OCI-LY7 (cell line): ENCODE measurements around the gene HEPACAM2. TPM values are rescaled to one million over a fixed set of nuclear protein-coding genes. Genes with fewer than 3 reads are reported as not detected.

Source experiments
- BruUV-seq: library from RNA; stranded (reverse); fragments of 400-500 nt; replicated peaks from 2 replicates; lab custom pipeline; 2021; lab: Mats Ljungman, UMichigan
- CTCF ChIA-PET: fragments of 300-600 bp; sonication (Branson Sonifier 250); formaldehyde crosslinking; loops from one replicate; lab custom pipeline; 2022; ENCODE audit warnings: antibody characterized with exemption; ENCODE audit not compliant: unreplicated experiment; lab: Charles Lee
- POLR2A ChIA-PET: fragments of 300-600 bp; sonication (Branson Sonifier 250); formaldehyde crosslinking; loops from one replicate; lab custom pipeline; 2022; ENCODE audit warnings: antibody characterized with exemption; lab: Charles Lee
- DNase-seq: peaks from one replicate; pipeline ENCODE4 v3.0.0-alpha.2; 2015; ENCODE audit warnings: low spot score
- H2AFZ ChIP-seq: fragments of 200-600 bp; sonication (generic), shearing (Covaris generic); 2 replicates; pipeline ENCODE4 v1.6.1; 2014; ENCODE audit warnings: mild to moderate bottlenecking, antibody characterized with exemption, low read length, moderate library complexity
- H3K27ac ChIP-seq: fragments of 200-600 bp; sonication (generic); 2 replicates; pipeline ENCODE4 v1.5.1; 2014; ENCODE audit warnings: mixed run types, low read depth, mild to moderate bottlenecking, moderate library complexity, low read length, inconsistent platforms; ENCODE audit not compliant: poor library complexity, severe bottlenecking
- H3K36me3 ChIP-seq: fragments of 200-600 bp; sonication (generic); 2 replicates; pipeline ENCODE4 v1.6.1; 2014; ENCODE audit warnings: mild to moderate bottlenecking, antibody characterized with exemption, low read length, moderate library complexity, mixed read lengths; ENCODE audit not compliant: insufficient read depth
- H3K4me1 ChIP-seq: fragments of 200-600 bp; sonication (generic); 2 replicates; pipeline ENCODE4 v1.5.1; 2014; ENCODE audit warnings: mild to moderate bottlenecking, low read length; ENCODE audit not compliant: insufficient read depth, poor library complexity, severe bottlenecking
- H3K4me2 ChIP-seq: fragments of 200-600 bp; sonication (generic); 2 replicates; pipeline ENCODE4 v1.6.1; 2014; ENCODE audit warnings: mild to moderate bottlenecking, low read length
- H3K4me3 ChIP-seq: fragments of 200-600 bp; sonication (generic); 2 replicates; pipeline ENCODE4 v1.5.1; 2014; ENCODE audit warnings: mild to moderate bottlenecking, low read depth, low read length; ENCODE audit not compliant: poor library complexity, severe bottlenecking
- H3K79me2 ChIP-seq: fragments of 200-600 bp; sonication (generic); 2 replicates; pipeline ENCODE4 v1.6.1; 2016; ENCODE audit warnings: low read depth, mild to moderate bottlenecking, low read length, moderate library complexity, mixed read lengths; ENCODE audit not compliant: insufficient read depth
- H3K9me2 ChIP-seq: fragments of 200-600 bp; sonication (generic); 2 replicates; pipeline ENCODE4 v1.6.1; 2016; ENCODE audit warnings: mild to moderate bottlenecking, low read length, mixed read lengths; ENCODE audit not compliant: insufficient read depth
- H3K9me3 ChIP-seq: fragments of 200-600 bp; sonication (generic); 2 replicates; pipeline ENCODE4 v1.6.1; 2014; ENCODE audit warnings: mild to moderate bottlenecking, mixed run types, low read length, mixed read lengths
- H4K20me1 ChIP-seq: fragments of 200-600 bp; sonication (generic); 2 replicates; pipeline ENCODE4 v1.6.1; 2014; ENCODE audit warnings: mild to moderate bottlenecking, antibody characterized with exemption, low read length, moderate library complexity, mixed read lengths; ENCODE audit not compliant: insufficient read depth
- CTCF ChIP-seq: fragments of 200-600 bp; sonication (generic); conservative IDR thresholded peaks from 2 replicates; pipeline ENCODE4 v1.5.1; 2014; ENCODE audit warnings: mild to moderate bottlenecking, antibody characterized with exemption, low read length, moderate library complexity, mixed read lengths
- EZH2phosphoT487 ChIP-seq: fragments of 200-600 bp; sonication (generic); IDR thresholded peaks from 2 replicates; pipeline ENCODE4 v1.6.1; 2018; ENCODE audit warnings: low read depth, borderline replicate concordance, mild to moderate bottlenecking, mixed run types, antibody characterized with exemption, low read length, moderate library complexity, mixed read lengths
- intact Hi-C: fragments of 100-400 bp; cut with micrococcal nuclease; formaldehyde crosslinking; loops from one replicate; pipeline ENCODE4 v1.10.0; 2022; ENCODE audit not compliant: unreplicated experiment
- total RNA-seq, 2 experiments: library from RNA; depleted of rRNA in 1 of 2; stranded (reverse); fragments of >200 nt in 1 of 2; shearing (Covaris generic) in 1 of 2; gene quantifications; 2 replicates each; pipeline ENCODE4 v1.2.3, GENCODE V29; 2014 to 2022

Gene HEPACAM2
- total RNA-seq, 2 experiments from 2014 or later, result not detected

DNA sequence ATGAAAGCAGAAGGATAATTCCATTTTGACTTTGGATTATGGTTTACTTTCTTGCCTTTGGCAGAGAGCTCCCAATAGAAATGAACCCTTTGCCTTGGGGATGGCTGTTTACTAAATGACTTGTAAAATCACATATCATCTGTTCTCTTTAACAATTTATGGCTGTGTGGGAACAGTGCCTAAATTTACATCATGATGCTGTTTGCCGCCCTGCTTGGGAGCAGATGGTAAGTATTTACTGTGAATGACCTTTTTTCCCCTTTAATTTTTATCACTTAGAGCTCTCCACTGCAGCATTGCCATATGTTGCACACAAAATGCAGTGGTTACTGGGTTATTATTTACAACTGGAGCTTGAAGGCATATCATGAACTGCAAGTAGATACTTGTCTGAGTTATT is 13.4 kb downstream of the HEPACAM2 start:
- no TSS peak for BruUV-seq
- Histone ChIP-seq H4K20me1 (no peaks in the 10 kb centered on the region), H3K36me3 (no peaks in the 10 kb centered on the region), H3K9me2 (no peaks in the 10 kb centered on the region), H3K79me2 (no peaks in the 10 kb centered on the region), H3K27ac (no peak overlapping the region), H3K4me3 (no peak overlapping the region), H2AFZ (no peak overlapping the region), H3K9me3 (no peaks in the 10 kb centered on the region), H3K4me1 (no peaks in the 10 kb centered on the region), H3K4me2 (no peak overlapping the region)
- CTCF ChIA-PET, result no interaction called here
- POLR2A ChIA-PET, result no interaction called here
- TF ChIP-seq CTCF (no peak), EZH2phosphoT487 (no peak)
- intact Hi-C loops, result no loop called here
- no peak for DNase-seq

GRCh38 chr7:93211228-93211818 is 14.9 kb downstream of the HEPACAM2 start:
- Histone ChIP-seq H2AFZ (no peak overlapping the region), H3K4me2 (no peak overlapping the region), H3K9me3 (no peaks in the 10 kb centered on the region), H3K4me1 (no peaks in the 10 kb centered on the region), H4K20me1 (no peaks in the 10 kb centered on the region), H3K36me3 (no peaks in the 10 kb centered on the region), H3K4me3 (no peak overlapping the region), H3K79me2 (no peaks in the 10 kb centered on the region), H3K9me2 (no peaks in the 10 kb centered on the region), H3K27ac (no peak overlapping the region)
- intact Hi-C loops, result no loop called here
- CTCF ChIA-PET, result no interaction called here
- BruUV-seq, result no TSS peak
- DNase-seq, result no peak
- POLR2A ChIA-PET, result interaction anchor here (1.1 kb wide), 1 partner anchor 10 kb away, joined by 3 read pairs; no protein-coding TSS in a partner anchor
- TF ChIP-seq EZH2phosphoT487 (no peak), CTCF (no peak)

DNA sequence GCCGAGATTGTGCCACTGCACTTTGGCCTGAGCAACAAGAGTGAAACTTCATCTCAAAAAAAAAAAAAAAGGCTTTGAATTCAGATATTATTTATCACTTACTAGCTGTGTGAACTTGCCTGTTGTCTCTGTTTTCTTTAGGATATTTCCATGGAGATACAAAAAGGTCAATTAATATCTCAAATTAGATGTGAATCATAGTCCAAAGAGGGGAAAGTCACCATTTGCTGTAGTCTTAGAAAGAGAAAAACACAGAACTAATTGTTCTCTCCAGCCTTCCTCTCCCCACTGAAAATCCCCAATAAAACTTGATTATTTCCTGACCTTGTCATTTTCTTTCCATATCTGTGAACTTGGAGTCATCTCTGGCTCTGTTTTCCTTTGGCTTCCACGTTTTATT is 21.2 kb downstream of the HEPACAM2 start:
- Histone ChIP-seq H3K4me2 (no peak overlapping the region), H3K9me2 (no peaks in the 10 kb centered on the region), H3K27ac (no peak overlapping the region), H2AFZ (no peak overlapping the region), H3K4me3 (no peak overlapping the region), H3K9me3 (no peaks in the 10 kb centered on the region), H3K36me3 (no peaks in the 10 kb centered on the region), H4K20me1 (no peaks in the 10 kb centered on the region), H3K79me2 (no peaks in the 10 kb centered on the region), H3K4me1 (no peaks in the 10 kb centered on the region)
- CTCF ChIA-PET, result no interaction called here
- intact Hi-C loops, result no loop called here
- DNase-seq, result no peak
- POLR2A ChIA-PET, result interaction anchor here (0.7 to 1.6 kb wide), 5 partner anchors 12 to 508 kb away, joined by 3 to 4 read pairs (median 3); partner anchors contain the start of gene VPS50
- TF ChIP-seq EZH2phosphoT487 (no peak), CTCF (no peak)
- no TSS peak for BruUV-seq
